ENCODE measurements around the gene MAPKAPK5. TPM values are rescaled to one million over a fixed set of nuclear protein-coding genes. Genes with fewer than 3 reads are reported as not detected.

MAPKAPK5 gene
- total RNA-seq, 4 donors from 2014 or later, result 31.8 to 41.7 (median 37.3) TPM

DNA sequence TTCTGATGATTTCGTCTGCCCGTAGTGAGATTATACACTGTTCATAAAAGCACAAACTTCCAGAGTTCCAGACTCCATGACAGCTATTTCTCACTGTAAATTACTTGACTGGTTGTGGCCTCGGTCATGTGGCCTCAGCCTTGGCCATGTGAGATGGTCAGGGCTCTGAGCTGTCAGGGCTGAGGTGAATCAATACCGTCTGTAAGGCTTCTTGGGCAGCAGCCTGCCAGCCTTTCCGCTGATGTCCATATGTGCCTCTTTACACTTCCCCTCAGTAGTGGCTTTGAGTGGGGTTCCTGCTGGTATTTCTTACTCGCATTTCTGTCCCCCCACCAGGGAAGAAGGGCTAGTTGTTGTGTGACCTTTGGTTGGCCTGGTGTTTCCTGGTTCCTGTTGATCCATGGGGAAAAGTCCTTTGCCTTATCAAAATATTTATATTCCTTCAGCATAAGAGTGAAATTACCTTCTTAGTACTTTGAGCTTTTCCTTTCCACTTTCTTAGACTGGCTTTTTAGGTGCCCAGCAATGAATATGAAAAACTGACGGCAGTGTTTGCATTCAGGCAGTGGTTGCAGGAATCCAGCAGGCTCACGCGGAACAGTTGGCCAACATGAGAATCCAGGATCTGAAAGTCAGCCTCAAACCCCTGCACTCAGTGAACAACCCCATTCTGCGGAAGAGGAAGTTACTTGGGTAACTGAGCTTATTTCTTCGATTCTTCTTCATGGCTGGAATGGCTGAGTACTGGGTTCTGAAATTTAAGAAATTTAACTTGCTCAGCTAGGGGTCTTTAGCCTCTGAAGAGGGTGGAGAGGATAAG is 46.1 kb downstream of the MAPKAPK5 start:
- DNase-seq (ENCODE audit: low spot score) (no peak), ATAC-seq (ENCODE audit: low FRiP score) (no peak)
- TF ChIP-seq, protein P1, sequence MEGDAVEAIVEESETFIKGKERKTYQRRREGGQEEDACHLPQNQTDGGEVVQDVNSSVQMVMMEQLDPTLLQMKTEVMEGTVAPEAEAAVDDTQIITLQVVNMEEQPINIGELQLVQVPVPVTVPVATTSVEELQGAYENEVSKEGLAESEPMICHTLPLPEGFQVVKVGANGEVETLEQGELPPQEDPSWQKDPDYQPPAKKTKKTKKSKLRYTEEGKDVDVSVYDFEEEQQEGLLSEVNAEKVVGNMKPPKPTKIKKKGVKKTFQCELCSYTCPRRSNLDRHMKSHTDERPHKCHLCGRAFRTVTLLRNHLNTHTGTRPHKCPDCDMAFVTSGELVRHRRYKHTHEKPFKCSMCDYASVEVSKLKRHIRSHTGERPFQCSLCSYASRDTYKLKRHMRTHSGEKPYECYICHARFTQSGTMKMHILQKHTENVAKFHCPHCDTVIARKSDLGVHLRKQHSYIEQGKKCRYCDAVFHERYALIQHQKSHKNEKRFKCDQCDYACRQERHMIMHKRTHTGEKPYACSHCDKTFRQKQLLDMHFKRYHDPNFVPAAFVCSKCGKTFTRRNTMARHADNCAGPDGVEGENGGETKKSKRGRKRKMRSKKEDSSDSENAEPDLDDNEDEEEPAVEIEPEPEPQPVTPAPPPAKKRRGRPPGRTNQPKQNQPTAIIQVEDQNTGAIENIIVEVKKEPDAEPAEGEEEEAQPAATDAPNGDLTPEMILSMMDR (IDR thresholded peaks at IDR 0.05), result no peak

DNA sequence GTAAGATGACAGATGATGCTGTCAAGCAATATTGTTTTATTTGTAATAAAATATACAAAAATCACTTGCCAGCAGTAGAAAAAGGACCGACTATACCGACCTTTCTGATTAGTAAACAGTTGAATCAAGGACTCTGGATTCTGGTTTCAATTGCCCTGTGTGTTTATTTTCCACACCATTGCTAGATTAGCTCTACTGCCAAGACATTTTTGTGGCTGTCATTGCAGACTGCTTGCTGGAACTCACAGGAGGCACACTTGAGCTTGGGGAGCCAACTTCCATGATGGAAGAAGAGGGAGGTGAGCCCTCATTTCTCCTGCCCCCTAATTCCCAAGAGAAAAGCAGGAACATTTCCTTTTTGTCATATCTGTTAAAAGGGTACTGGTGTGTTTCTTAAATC is 51.3 kb downstream of the MAPKAPK5 start:
- ATAC-seq (ENCODE audit: low FRiP score) (no peak), DNase-seq (ENCODE audit: low spot score) (no peak)
- TF ChIP-seq, protein P1 (IDR thresholded peaks at IDR 0.05), result no peak

DNA sequence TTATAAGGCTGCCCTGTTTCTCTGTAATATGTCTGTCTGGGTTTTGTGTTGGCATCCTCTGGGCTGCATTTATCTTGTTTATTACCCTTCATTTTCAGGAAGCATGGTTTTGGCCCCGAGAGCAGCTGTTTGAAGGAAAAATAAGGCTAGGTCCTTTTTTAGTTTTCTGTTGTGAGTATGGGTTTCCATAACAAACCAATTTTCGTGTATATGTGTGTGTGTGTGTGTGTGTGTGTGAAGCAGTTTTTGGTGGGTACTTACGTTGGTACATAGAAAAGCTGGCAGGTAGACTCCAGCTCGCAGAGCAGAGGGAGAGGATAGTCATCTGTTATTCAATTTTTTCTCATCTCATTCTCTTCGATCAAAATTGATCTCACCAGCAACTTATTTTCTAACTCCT is 52.5 kb downstream of the MAPKAPK5 start:
- ATAC-seq (ENCODE audit: low FRiP score), result no peak
- TF ChIP-seq, protein P1 (IDR thresholded peaks at IDR 0.05), result no peak
- DNase-seq (ENCODE audit: low spot score), result no peak

DNA sequence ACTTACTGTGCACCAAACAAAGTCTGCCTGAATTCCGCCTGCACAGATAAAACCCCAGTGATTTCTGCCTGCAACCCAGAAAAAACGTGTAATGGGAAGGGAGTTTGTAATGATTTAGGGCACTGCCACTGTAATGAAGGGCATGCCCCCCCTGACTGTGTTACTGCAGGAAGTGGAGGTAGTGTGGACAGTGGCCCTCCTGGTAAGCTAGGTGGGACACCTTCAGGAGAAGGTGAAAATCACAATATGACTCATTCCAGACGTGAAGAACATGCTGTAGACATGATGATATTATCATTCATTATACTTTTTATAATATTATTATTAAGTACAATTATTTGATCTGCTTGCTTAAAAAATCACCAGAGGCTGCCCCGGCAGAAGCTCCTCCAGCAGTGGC is 59.2 kb downstream of the MAPKAPK5 start:
- no peak for ATAC-seq (ENCODE audit: low FRiP score)
- DNase-seq (ENCODE audit: low spot score), result no peak
- TF ChIP-seq, protein P1 (IDR thresholded peaks at IDR 0.05), result no peak

DNA sequence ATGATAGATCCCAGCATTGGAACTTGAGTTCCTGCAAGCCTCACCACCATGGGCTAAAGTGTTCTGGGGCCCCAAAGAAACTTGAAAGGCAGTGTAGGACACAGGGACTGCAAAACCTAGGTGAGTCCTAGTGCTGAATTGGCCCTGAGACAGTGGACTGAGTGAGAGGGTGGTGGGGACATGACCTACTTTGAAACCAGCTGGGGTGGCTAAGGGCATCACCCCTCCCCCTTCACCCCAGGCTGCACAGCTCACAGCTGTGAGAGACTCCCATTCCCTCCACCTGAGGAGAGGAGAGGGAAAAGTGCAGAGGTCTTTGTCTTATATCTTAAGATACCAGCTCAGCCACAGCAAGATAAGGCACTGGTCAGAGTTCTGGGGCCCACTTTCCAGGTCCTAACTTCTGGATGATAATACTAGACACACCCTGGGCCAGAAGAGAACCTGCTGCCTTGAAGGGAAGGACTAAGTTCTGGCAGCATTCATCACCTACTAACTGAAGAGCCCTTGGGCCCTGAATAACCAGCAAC is 62.5 kb downstream of the MAPKAPK5 start:
- DNase-seq (ENCODE audit: low spot score) (no peak), ATAC-seq (ENCODE audit: low FRiP score) (no peak)
- TF ChIP-seq, protein P1 (IDR thresholded peaks at IDR 0.05), result no peak

DNA sequence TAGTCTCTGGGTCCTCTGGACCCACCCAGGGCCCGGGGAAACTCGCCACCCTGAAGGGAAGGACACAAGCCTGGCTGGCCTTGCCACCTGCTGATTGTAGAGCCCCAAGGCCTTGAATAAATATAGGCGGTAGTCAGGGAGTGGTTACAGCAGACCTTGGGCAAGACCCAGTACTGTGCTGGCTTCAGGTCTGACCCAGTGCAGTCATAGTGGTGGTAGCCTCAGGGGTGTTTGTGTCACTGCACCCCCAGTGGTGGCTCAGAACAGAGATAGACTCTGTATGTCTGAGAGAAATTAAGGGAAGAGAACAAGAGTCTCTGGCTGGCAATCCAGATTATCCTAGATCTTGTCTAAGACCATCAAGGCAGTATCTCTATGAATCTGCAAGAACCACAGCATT is 63.5 kb downstream of the MAPKAPK5 start:
- TF ChIP-seq, protein P1 (IDR thresholded peaks at IDR 0.05), result no peak
- DNase-seq (ENCODE audit: low spot score), result no peak
- no peak for ATAC-seq (ENCODE audit: low FRiP score)

DNA sequence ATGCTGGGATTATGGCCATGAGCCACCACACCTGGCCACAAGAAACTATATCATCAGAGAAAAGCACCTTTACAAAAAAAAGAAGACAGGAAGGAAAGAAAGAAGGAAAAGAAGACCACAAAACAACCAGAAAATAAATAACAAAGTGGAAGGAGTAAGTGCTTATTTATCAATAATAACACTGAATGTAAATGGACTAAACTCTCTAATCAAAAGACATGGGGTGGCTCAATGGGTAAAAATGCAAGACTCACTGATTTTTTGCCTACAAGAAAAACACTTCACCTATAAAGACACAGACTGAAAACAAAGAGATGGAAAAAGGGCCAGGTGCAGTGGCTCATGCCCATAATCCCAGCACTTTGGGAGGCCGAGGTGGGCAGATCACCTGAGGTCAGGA is 65.7 kb downstream of the MAPKAPK5 start:
- TF ChIP-seq, protein P1 (IDR thresholded peaks at IDR 0.05), result no peak
- ATAC-seq (ENCODE audit: low FRiP score) (no peak), DNase-seq (ENCODE audit: low spot score) (no peak)

All from omental fat pad (tissue), 4 donors.